H1 (cell line): ENCODE results near the gene ARHGEF11. TPM values are rescaled to one million over a fixed set of nuclear protein-coding genes. Genes with fewer than 3 reads are reported as not detected.

Source experiments
- NRF1 ChIP-seq: IDR thresholded peaks from 2 replicates; pipeline ENCODE4 v1.6.1; 2011; ENCODE audit warnings: mild to moderate bottlenecking, low read depth, low read length, improper control_type of control experiment
- POU5F1 ChIP-seq: IDR thresholded peaks from 2 replicates; pipeline ENCODE4 v1.6.1; 2011; ENCODE audit warnings: low read depth, mild to moderate bottlenecking, low read length, moderate library complexity
- polyA plus RNA-seq, 7 experiments: library from polyadenylated mRNA; depleted of rRNA in 3 of 7; stranded (reverse) in 5 of 7; unstranded in 2 of 7; fragments of >200 nt in 5 of 7; fragments of 200-250 nt in 2 of 7; gene quantifications; 1 replicate in 5 of 7; 2 replicates in 1 of 7; 4 replicates in 1 of 7; pipeline versions ENCODE4 v1.2.1 to v1.2.3, GENCODE V29; 2011 to 2013; ENCODE audit warnings: missing spikeins in 2 of 7, mixed read lengths in 2 of 7
- total RNA-seq: library from RNA; stranded (reverse); fragmentation: NEBNext Ultra II Directional; extraction: Animal tissue kit (Norgen Biotek cat#: 25700); gene quantifications from 2 replicates; pipeline ENCODE4 v1.2.1, GENCODE V29; 2021

The ARHGEF11 gene
- total and polyA plus RNA-seq, 2 of the 8 experiments (the other 6 are each of a cell fraction or from before 2014, with no cell fraction given) = 19.9 to 33.1 TPM

DNA sequence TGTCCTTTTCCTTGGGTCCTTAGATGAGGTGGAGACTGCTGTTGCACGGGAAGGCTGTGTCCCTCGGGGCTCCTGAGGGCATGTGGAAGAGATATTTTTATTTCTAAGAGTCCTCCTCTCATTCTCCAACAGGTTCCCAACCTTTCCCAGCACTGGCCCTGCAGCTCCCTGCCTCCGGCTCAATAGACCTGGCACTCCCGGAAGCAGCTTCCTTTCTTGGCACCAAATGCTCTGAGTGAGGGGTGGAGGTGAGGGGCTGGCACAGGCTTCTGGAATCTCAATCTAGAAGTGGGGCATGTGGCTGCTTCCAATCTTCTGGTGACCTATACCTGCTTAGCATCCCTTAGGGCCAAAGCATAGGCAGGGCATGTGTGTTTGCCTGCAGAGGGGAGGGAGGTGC, 49.5 kb upstream of the ARHGEF11 start (continued):
- TF ChIP-seq NRF1 (no peak), POU5F1 (no peak)
- TF ChIP-seq, all 59 proteins: peak for 0
